Activated naive CD8-positive, alpha-beta T cell treated with anti-CD3 and anti-CD28 coated beads, Interleukin-2, amount 50 U/mL, for 16 hours (primary cell): Measurements from ENCODE around the gene USP38.
"Not testable (repeated sequence)": the region's sequence is repeated elsewhere in the genome, so short reads cannot be mapped to it uniquely, and the experiment has no call there.

Source experiments
- DNase-seq: peaks from one replicate; pipeline ENCODE4 v3.0.0-alpha.2; 2020; ENCODE audit warnings: low read depth, low spot score

The USP38 gene

DNA sequence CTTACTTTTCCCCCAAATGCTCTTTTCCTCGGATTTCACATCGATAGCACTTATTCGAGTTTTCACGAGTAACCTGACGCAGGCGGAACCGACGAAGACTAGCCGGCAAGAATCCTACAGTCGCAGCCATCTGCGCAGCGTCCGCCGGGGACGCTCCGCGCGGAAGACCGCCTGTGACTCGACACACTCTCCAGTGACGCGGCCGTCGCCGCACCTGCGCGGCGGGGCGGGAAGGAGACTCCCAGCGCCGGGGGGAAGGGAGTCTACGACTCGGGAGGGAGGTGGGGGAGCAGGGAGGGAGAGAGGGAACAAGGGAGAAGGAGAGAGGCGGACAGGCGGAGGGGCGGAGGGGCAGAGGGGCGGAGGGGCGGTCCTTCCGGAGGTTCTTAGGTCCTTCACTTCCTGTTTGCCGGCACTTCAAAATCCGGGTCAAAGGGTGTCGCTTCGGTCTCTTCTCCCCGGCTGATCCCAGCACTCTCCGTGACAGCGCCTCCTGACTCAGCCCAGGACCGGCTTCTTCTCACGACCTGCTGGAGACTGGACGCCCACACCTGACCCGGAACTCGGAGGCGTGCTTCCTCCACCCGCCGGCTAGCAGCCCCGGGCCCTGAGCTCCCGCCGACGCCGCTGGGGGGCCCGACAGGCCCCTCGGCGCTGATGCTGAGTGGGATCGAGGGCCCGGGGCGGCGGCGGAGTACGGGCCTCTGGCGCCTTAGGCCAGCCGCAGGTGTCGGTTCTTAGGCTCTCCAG lies at the start of gene USP38:
Gene USP38, plus strand, starts transcription at position 415 of the 750 bp plus-strand sequence. CDS start 534 bp downstream, outside the sequence.
- peak; percentile 79 for DNase-seq

- no peak for DNase-seq
Observed at GRCh38 chr4:143135358-143135757, 49.4 kb upstream of the USP38 start.

DNA sequence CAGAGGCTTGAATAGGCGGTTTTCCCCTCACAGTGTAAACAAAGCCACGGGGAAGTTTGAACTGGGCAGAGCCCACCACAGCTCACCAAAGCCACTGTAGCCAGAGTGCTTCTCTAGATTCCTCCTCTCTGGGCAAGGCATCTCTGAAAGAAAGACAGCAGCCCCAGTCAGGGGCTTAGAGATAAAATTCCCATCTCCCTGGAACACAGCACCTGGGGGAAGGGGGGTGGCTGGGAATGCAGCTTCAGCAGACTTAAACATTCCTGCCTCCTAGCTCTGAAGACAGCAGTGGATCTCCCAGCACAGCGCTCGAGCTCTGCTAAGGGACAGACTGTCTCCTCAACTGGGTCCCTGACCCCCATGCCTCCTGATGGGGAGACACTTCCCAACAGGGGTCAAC lies 44.0 kb upstream of the USP38 start:
- no peak for DNase-seq

- no peak for DNase-seq
Observed at GRCh38 chr4:143148521-143148920, 36.2 kb upstream of the USP38 start.

DNA sequence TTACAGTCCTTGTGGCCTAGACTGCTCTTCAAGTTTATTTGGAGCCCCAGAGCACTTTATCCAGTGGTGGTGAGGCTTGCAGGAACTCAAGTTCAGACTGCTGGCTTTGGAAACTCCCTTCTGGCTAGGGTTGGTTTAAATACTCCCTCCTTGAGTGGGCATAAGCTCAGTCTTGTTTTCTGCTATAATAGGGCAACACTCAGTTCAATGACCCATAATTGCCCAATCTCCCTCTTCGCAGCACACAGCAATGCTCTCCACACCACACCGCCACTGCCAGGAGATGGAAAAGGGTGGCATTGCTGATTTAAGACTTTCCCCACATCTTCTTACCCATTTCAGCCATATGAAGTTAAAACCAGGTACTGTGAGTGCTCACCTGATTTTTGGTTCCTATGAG lies 27.9 kb upstream of the USP38 start:
- DNase-seq = no peak

- DNase-seq = no peak
Observed at GRCh38 chr4:143163614-143164013, 21.1 kb upstream of the USP38 start.

GRCh38 chr4:143166722-143167121 lies 18.0 kb upstream of the USP38 start:
- not testable (repeated sequence) for DNase-seq

DNA sequence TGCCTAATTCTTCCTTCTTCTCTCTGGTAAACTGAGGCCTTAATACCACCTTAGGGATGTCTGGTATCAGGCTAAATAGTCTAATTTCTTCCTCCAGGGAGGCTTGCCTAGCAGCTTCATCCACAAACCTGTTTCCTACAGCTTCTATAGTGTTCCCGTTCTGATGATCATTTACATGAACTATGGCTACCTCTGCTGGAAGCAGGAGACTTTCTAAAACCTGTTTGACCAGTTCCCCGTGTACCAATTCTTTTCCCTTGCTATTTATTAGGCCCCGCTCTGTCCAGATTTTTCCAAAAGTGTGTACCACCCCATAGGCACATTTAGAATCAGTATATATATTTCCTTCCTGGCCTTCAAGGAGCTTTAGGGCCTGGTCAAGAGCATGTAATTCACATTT lies 5.8 kb upstream of the USP38 start:
- no peak for DNase-seq

- no peak for DNase-seq
Observed at GRCh38 chr4:143183513-143184216, 1.1 kb upstream of the USP38 start.

DNA sequence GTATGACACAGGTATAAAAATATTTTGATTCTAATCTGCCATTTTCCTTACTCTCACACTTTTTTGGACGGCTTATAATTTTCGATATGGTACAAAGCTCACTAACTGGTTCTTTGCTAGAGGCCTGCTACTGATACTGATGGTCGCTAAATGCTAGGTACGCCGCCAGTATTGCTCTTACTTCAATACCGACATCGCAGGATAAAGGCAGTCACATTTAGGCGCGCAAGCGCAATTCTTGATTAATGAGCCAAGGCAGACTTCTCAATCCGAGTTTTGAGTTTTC lies 557 bp upstream of the USP38 start:
- no peak for DNase-seq

DNA sequence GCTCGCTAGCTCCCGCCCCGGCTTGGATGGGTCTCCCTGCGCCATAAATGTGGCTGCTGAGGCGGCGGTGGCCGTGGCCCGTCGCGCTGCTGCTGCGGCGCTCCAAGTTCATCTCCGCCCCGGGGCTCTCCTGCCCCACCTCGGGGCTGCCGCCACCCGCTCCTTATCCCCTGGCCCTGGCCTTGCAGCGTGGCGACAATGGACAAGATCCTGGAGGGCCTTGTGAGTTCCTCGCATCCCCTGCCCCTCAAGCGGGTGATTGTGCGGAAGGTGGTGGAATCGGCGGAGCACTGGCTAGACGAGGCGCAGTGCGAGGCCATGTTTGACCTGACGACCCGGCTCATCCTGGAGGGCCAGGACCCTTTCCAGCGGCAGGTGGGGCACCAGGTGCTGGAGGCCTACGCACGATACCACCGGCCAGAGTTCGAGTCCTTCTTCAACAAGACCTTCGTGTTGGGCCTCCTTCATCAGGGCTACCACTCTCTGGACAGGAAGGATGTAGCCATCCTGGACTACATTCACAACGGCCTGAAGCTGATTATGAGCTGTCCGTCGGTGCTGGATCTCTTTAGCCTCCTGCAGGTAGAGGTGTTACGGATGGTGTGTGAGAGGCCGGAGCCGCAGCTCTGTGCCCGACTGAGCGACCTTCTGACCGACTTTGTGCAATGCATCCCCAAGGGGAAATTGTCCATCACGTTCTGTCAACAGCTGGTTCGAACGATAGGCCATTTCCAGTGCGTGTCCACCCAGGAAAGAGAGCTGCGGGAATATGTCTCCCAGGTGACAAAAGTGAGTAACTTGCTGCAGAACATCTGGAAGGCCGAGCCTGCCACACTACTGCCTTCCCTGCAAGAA lies 763 bp downstream of the USP38 start:
- no peak for DNase-seq

DNA sequence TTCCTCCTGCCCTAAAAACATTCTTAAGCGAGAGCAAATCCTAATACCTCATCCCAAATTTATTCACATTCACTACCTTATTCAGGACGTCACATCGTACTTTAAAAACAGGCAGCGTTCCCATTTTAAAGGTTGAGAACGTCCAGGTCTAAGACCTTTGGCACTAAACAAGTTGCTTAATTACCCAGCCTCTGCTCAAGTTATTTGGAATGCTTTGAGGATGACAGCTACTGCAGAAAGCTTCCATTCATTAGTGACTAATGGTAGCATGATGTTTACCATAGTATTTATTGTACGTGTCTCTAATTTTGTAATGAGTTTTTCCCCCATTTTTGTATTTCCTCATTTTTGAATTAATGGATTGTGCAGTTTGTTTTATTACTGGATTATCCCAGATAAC lies 1.5 kb downstream of the USP38 start:
- no peak for DNase-seq

DNA sequence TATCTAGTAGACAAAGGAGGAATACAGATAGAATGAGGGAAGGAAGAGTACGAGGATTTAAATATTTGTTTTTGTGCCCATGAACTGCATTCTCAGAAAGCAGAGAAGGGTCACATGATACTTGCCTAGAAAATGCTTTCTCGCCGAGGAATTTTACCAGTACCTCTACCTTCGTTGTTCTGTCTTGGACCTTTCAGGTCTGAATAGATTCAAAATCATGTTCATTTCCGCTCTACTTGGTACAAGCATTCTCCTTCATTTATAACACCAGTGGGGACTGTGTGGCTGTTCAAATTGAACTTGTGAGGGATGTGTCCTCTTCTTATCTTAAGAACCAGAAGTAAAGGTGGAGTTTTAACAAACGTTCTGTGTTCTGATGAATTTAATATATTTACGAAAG lies 1.9 kb downstream of the USP38 start:
- no peak for DNase-seq

DNA sequence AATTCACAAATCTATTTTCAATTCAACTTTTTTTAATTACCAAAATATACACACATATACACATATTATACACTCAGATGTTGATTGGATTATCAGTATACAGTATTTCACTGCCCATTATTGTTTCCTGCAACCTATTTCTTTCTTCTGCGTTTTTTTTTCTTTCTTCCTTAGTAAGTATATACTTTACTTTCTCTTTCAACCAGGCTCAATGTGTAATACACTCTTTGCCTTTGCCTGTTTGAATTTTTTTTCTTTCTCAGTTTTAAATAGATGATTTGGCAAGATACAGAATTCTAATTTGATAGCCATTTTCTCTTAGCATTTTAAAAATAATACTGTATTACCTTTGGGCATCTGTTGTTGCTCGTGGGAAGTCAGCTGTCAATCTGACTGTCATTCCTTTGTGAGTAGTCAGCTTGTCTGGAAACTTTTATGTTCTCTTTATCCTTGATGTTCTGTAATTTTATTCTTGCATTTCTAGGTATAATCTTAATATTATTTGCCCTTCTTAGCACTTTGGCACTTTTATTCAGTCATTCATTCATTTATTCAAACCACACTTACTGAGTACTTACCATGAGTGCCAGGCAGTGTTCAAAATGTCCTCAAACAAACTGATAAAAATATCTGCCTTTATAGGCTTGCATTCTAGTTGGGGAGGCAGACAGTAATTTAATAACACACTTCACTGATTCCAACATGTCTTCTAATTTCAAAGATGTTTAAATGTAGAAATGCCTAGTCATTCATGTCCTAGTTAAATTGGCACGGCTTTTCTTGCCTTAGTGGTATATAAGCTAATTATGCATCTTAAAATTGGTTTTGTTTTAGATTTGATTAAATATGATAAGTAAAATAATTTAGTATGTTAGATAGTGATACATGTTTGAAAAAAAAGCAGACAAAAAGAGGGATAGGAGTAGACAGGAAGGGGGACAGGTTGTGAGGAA lies 3.7 kb downstream of the USP38 start:
- no peak for DNase-seq

GRCh38 chr4:143189528-143189927 lies 4.8 kb downstream of the USP38 start:
- DNase-seq = no peak

DNA sequence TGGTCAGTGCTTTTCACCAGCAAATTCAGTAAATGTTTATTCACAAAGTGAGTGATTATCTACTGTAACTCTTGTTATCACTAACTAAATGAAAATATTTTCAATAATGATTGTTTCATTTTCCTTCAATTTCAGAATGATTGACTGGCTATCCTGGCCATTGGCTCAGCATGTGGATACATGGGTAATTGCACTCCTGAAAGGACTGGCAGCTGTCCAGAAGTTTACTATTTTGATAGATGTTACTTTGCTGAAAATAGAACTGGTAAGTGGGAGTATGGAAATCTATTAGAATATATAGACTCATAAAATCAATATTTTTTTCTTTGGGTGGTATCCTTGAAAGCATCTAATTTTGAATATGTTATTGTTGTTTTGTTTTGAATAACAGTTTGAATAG lies 10.9 kb downstream of the USP38 start:
- DNase-seq = no peak

- DNase-seq = no peak
Observed at GRCh38 chr4:143196323-143196722, 11.6 kb downstream of the USP38 start.

GRCh38 chr4:143199503-143199902 lies 14.8 kb downstream of the USP38 start:
- DNase-seq = no peak

DNA sequence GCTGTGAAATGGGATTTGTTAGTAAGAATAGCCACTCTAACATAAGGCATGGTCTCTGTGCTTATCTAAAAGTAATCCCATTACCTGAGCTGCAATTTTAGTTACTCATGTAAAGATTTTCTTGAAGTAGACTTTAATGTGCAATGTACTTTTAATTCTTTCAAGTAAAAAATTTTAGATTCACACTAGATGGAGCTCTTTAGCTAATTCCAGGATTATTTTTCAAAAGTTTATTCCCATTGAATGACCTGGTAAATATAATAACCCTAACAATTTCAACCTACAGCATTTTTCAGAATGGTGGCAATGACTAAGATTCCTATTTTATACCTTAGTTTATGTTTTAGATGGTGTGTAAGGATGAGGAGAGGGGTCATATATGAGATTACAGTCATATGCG lies 18.1 kb downstream of the USP38 start:
- no peak for DNase-seq

DNA sequence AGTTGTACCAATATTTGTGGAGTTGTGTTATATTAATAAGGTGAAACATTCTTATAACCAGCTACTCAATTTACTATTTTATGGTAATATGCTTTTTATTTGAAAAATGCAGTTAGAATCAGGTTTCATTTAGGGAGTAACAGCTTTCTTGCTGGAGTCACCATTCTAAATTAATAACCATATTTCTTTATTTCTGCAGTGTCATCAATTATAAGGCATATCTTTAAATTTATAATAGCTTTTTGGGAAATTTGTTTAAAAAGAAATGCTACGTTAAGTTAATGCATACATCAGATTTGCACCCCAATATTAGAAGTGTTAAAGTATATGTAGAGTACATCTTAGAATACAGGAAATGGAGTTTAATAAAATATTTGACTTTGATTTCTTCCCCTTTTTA lies 18.9 kb downstream of the USP38 start:
- DNase-seq = no peak

- no peak for DNase-seq
Observed at GRCh38 chr4:143207555-143207954, 22.8 kb downstream of the USP38 start.
